NOMO-1 treated with dmso at 0.1 percent for 144 hours (cell line): ENCODE data around the gene TMEM131L.
"Not testable (repeated sequence)": the region's sequence is repeated elsewhere in the genome, so short reads cannot be mapped to it uniquely, and the experiment has no call there.

ENCODE experiments used
- DNase-seq: peaks from one replicate; lab custom pipeline; 2025; ENCODE audit not compliant: unreplicated experiment; lab: John Stamatoyannopoulos, UW

The TMEM131L gene

GRCh38 chr4:153448003-153448731 is 18.0 kb upstream of the TMEM131L start:
- no peak for DNase-seq

DNA sequence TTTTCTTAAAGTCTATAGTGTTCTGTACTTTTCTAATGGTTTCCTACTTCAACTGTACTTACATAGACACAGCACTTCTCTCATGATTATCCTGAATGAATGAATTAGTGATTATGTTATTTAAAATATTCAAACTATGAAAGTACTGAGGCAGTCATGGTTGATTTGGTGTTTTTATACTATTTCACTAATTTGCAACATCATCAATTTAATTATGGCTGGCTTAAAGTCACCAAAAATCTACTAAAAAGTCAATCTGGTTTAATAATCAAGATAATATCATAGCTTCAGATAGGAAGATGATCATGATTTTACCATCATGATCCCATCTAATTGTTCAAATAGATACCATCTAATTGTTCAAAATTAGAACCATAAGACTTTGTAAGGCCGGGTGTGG is 16.8 kb upstream of the TMEM131L start:
- DNase-seq, result no peak

GRCh38 chr4:153450544-153450917 is 15.6 kb upstream of the TMEM131L start:
- no peak for DNase-seq

DNA sequence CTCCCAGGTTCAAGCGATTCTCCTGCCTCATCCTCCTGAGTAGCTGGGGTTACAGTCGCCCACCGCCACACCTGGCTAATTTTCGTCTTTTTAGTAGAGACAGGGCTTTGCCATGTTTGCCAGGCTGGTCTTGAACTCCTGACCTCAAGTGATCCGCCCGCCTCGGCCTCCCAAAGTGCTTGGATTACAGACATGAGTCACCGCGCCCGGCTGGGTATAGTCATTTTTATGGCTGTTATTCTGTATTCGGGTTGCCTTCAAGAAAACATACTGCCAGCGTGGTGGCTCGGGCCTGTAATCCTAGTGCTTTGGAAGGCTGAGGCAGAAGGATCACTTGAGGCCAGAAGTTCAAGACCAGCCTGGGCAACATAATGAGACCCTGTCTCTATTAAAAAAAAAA is 15.0 kb upstream of the TMEM131L start:
- not testable (repeated sequence) for DNase-seq

DNA sequence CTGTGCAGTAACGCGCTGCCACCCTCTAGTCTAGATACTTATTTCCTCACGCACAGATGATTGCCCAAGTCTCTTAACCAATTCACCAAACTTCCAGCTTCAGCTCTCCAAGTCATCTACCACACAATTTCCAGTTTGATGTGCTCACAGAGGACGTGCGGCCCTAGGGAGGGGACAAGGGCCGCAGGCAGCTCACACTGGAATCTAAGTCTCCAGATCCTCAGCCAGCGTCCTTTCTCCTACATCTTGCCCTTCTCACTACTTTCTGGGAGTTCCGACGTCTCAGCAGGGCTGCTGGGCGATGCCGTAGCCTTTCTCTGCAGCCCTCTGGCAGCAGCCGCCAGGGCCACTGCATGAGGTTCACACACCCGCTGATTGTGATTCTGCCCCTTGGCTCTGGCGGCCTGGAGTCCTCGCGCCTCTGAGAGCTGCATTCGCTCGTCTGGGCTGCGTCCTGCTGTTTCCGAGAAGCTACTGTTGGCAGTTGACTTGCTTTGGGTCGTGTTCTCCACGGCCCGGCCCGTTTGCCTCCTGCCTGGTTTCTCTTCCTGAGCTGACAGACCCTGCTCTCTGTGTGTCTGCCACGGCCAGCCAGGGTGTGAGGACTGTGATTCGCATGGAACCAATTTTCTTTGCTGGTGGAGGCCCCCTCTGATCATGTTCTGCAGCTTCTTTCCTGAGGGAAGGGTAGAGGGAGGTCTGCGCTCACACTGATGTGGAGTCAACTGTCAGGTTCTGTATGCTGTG is 14.1 kb upstream of the TMEM131L start:
- DNase-seq, result no peak

DNA sequence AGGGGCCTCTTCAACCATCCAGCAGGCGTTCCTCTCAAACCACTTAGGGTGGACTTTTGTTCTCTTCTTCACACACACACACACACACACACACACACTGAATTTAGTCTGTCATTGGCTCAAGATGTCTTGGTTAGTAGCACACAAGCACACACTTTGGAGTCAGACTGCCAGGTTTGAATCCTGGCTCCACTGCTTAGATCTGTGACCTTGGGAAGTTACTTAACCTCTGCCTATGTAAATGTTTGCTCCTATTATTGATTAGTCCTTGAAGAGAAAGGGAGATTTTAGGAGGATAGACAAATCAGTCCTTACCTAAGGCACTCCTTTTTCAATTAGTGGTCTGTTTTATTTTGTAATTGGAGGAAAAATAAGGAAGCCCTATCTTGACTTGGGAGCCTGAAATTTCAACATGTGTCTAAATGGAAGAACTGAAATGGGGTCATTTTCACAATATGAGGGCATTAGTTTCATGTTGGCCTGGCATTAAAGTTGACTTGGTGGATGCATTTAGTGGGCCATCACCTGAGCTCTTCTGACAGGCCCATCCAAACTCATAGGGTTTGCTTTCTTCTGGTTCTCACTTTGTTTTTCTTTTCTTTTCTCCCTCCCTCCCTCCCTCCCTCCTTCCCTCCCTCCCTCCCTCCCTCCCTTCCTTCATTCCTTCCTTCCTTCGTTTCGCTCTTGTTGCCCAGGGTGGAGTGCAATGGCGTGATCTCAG is 13.3 kb upstream of the TMEM131L start:
- no peak for DNase-seq

GRCh38 chr4:153453402-153453801 is 12.8 kb upstream of the TMEM131L start:
- no peak for DNase-seq

DNA sequence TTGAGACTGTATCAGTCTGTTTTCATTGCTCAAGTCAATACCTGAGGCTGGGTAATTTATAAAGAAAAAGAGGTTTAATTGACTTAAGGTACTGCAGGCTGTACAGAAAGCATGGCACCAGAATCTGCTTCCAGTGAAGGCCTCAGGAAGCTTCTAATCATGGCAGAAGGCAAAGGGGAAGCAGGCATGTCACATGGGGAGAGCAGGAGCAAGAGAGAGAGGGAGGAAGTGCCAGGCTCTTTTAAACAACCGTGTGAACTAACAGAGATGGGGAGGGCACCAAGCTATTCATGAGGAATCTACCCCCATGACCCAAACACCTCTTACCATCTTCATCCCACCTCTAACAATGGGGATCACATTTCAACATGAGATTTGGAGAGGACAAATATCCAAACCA is 7.2 kb upstream of the TMEM131L start:
- DNase-seq, result no peak

GRCh38 chr4:153461549-153461948 is 4.6 kb upstream of the TMEM131L start:
- DNase-seq, result not testable (repeated sequence)

- DNase-seq, result no peak
Observed at GRCh38 chr4:153464068-153464467, 2.1 kb upstream of the TMEM131L start.

DNA sequence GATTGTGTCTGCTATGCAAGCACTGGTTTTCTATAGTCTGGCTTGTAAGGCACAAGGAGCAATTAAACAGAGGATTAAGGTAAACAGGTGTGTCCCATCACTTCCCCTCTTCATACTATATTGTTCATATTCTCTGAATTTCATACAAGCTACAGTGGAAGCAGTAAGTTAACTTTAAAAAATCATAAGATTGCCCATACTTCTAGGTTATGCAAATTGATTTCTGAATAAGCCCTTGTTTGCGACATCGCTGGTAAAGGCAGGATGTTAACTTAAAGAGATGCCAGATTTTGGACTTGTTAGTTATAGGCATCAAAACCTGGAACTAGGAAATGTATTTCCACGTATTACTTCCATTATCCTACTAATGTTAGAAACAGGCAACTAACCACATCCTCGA is 1.0 kb upstream of the TMEM131L start:
- DNase-seq, result no peak

GRCh38 chr4:153465615-153466080 is 512 bp upstream of the TMEM131L start:
- no peak for DNase-seq

DNA sequence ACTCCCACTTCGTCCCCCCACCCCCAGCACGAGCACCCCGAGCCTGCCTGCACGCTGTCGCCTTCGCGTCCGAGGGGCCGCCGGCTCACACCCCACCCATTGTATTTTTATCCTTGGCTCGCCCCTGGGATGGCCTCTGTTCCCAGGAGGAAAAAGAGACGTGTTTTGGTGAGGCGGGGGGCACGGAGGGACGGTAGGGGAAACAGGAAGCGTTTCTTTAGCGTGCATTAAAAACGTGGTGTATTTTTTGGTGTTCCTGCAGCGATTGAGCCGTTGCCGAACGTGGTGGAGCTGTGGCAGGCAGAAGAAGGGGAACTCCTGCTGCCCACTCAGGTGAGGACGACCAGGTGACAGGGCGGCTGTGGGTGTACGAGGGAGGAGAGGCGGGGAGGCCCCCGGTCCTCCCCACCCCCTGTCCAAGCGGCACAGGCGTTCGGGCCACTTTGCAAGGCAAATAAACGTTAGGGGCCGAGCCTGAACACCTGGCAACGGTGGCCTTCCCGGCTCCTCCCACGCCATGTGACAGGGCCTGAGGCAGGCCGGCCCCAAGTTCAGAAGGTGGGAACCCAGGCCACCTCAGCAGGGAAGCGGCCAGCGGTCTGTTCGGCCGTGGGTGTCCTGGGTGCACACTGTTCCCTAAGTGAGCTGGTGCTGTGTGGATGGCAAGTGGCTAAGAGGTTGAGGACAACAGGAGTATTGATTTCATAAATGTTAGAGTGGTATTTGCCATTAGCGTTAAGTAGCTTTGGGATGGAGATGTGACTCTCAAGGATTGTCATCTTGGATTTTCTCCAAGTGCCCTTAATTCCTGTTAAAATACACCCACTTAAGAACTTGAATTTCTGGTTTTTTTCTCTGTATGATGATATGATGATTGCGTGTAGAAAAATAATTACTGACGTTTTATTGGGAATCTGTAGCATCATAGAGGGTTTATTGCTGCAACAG is 1.1 kb downstream of the TMEM131L start:
- no peak for DNase-seq

DNA sequence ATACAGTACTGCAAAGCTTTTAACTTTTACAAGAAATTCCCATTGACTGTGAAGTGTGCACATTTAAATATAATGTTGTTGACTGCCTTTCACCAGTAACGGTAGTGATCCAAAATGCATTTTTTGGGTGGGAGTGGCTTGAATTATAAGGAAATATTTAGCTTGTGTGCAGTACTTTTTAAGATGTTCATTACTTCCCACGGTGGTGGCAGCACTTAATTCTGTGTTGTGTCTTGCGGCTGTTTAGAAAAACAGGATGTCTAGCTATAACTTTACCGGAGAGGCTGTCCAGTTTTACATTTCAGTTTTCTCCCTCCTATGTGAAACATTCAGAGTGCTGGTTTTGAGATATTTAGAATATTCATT is 1.7 kb downstream of the TMEM131L start:
- DNase-seq, result no peak

DNA sequence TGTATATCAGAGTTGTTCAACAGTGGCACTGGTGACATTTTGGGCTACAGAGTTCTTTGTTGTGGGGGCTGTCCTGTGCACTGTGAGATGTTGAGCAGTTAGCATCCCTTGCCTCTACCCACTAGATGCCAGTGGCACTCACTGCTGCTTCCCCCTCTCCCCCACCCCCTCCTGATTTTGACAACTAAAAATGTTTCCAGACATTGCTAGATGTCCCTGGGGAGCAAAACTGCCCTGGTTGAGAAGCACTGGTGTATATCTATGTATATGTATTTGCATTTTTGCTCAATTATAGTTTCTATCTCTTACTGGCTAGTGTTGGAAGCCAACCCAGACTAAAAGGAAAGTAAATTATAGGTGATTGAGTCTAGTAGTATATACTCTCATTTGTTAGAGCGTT is 2.4 kb downstream of the TMEM131L start:
- no peak for DNase-seq

DNA sequence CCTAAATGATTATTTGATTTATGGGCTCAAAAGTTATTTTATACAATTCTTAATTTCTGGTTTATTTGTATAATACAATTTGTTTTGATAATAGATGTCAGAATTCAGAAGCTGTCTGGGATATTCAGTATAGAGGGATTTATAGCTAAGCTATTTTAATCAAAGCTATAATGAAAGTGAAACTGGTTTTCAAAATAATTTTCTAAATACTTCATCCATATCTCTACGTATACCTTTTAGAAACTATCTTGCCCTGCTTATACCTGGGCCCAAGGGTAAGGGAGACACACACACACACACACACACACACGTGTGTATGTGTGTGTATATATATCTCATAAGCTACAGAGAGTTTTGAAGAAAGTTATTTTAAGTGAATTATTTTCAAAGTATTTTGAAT is 2.9 kb downstream of the TMEM131L start:
- DNase-seq, result no peak

GRCh38 chr4:153471071-153471697 is 5.0 kb downstream of the TMEM131L start:
- not testable (repeated sequence) for DNase-seq

DNA sequence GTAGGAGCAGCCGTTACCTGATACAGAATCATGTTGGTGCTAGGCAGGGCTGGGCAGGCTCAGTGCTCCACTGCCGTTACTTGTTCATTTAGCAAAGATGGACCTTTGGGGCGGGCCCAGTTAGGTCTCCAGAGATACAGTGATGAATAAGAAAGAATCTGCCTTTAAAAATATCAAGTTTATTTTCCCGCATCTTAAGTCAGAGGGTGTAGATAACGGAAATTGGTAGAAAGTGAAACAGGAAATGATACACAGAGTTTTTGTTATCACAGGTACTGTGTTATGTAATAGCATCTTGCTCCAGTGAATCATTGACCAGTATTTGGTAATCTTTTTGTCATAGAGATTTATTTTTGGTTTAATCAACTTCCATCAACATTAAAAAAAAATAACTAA is 5.5 kb downstream of the TMEM131L start:
- DNase-seq, result no peak

DNA sequence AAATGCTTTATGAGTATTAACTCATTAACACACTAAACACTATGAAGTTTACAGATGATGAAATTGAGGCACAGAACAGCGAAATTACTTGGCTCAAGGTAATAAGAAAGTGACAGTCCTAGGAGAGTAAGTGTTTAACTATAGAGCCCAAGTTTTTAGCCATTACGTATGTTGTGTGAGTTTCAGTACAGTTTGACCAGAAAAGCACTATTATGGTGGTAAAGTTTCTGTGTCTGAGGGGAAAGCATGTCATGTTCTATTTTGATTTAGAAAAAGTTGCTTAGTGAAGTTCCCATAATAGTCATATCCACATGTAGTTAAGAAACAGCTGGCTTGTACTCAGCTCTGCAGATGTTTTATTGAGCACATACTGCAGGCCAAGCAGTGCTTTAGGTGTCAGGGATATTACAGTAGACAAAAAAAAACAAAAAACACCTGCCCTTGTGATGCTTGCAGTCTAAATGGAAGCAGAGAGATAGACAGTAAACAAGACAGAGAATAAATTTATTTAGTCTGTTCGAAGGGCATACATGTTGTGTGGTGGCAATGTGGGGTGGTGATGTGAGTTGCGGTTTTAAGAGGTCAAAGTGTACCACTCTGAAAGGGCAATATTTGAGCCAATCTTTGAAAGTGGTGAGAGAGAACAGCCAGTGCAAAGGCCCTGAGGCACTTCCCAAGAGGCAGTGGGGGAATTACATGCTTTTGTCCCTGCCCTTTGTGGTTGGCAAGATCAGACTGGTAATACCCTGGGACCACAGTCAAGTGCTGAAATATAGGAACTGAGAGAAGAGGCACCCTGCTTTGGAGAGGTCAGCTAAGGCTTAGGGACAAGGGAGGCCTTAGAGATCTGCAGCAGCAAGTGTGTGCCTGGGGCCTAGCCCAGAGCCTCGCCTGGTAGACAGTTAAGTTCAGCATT is 6.2 kb downstream of the TMEM131L start:
- no peak for DNase-seq
